Hepatocyte (in vitro differentiated cells): ENCODE measurements around the gene MOV10L1.

Experiments used
- EZH2 ChIP-seq: fragments of 200-600 bp; sonication (generic); IDR thresholded peaks from 2 replicates; pipeline ENCODE4 v1.6.1; 2016; ENCODE audit warnings: antibody characterized with exemption, mild to moderate bottlenecking, borderline replicate concordance
- TF ChIP-seq, protein P1 (sequence below): fragments of 200-600 bp; sonication (generic); IDR thresholded peaks from 2 replicates; pipeline ENCODE4 v1.5.1; 2016; ENCODE audit warnings: antibody characterized with exemption, mild to moderate bottlenecking; ENCODE audit not compliant: poor library complexity

DNA sequence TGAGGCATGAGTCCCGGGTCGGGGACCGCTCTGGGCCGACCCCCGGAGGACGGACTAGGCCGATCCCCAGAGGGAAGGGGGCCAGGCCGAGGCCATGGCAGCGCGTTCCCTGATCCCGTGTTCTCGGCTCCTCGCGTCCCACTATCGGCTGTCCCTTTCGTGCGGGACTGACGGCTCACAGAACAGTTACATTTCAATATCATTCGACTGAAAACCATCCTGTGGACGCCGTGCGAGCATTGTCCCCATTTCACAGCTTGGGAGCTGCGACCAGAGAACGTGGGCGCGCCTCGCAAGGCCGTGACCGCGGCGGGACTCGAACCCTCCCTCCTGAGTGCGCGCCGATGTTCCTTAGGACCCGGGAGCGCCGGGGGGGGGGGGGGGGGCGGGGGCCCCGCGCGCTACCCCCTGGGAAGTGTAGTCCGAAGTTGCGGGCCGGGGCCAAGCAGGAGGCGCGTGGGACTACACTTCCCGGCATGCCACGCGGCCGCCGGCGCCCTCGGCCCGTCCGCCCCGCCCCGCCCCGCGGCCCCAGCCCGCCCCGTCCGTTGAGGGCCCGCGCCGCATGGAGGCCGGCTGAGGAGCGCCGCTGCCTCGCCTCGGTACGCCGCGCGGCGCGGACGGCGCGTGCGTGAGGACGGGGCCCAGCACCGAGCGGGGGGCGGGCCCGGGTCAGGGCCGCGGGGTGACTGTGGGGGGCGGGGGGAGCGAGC lies 95.7 kb downstream of the MOV10L1 start, which contains the start of gene TRABD:
- TF ChIP-seq, protein P1, sequence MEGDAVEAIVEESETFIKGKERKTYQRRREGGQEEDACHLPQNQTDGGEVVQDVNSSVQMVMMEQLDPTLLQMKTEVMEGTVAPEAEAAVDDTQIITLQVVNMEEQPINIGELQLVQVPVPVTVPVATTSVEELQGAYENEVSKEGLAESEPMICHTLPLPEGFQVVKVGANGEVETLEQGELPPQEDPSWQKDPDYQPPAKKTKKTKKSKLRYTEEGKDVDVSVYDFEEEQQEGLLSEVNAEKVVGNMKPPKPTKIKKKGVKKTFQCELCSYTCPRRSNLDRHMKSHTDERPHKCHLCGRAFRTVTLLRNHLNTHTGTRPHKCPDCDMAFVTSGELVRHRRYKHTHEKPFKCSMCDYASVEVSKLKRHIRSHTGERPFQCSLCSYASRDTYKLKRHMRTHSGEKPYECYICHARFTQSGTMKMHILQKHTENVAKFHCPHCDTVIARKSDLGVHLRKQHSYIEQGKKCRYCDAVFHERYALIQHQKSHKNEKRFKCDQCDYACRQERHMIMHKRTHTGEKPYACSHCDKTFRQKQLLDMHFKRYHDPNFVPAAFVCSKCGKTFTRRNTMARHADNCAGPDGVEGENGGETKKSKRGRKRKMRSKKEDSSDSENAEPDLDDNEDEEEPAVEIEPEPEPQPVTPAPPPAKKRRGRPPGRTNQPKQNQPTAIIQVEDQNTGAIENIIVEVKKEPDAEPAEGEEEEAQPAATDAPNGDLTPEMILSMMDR, result no peak
- TF ChIP-seq EZH2, result no peak
